HUES6 (cell line): ENCODE results near the gene PRKG1.

Experiments
- H3K27ac ChIP-seq: 2 replicates; pipeline ENCODE4 v1.7.0; 2013; ENCODE audit warnings: low read depth, mild to moderate bottlenecking, low read length, inconsistent platforms
- H3K27me3 ChIP-seq: 2 replicates; pipeline ENCODE4 v1.6.1; 2013; ENCODE audit warnings: low read length; ENCODE audit not compliant: control insufficient read depth, insufficient read depth
- H3K36me3 ChIP-seq: 2 replicates; pipeline ENCODE4 v1.6.1; 2013; ENCODE audit warnings: low read length; ENCODE audit not compliant: control insufficient read depth, insufficient read depth
- H3K4me1 ChIP-seq: 2 replicates; pipeline ENCODE4 v1.6.1; 2013; ENCODE audit warnings: low read length; ENCODE audit not compliant: control insufficient read depth, insufficient read depth
- H3K4me3 ChIP-seq: 2 replicates; pipeline ENCODE4 v1.5.1; 2013; ENCODE audit warnings: low read depth, low read length
- H3K9ac ChIP-seq: one replicate; pipeline ENCODE4 v1.6.1; 2013; ENCODE audit warnings: mild to moderate bottlenecking, low read length
- H3K9me3 ChIP-seq: 2 replicates; pipeline ENCODE4 v1.6.1; 2013; ENCODE audit warnings: low read depth, low read length; ENCODE audit not compliant: control insufficient read depth, insufficient read depth

PRKG1 gene

DNA sequence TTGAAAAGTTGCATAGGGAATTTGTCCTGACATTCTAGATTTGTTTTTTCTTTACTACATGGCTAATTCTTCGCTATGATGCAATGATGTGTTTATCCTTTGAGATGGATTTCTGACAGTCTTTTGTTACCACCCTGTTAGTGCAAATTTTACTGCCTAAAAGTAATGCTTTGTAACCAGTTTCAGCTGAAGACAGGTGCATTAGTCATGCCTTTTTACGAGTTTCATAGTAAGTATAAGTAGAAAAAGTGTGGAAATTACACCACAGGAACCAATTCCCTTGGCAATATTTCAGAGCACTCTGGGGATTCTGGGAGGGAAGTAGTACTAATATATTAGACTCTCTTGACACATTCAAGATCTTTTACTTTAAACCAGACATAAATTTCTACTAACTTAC is 982.0 kb downstream of the PRKG1 start:
- H3K36me3 ChIP-seq = no peaks in the 10 kb centered on the region
- H3K4me1 ChIP-seq = peaks cover 12% of the 10 kb centered on the region
- H3K4me3 ChIP-seq = no peak overlapping the region
- no peaks in the 10 kb centered on the region for H3K9me3 ChIP-seq
- no peaks in the 10 kb centered on the region for H3K27me3 ChIP-seq
- no peak overlapping the region for H3K27ac ChIP-seq
- H3K9ac ChIP-seq = no peak overlapping the region

DNA sequence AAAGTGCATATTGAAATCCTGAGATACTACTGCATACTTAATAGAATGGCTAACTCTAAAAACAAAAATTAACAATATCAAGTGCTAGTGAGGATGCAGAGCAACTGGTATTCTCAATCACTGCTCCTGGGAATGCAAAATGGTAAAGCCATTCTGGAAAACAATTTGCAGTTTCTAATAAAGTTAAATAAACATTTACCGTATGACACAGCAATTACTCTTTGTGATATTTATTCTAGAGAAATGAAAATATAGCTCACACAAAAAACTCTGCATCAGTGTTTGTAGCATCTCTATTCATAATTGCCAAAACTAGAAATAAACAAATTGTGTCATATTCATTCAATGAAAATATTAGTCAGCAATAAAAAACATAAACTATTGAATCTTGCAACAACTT is 984.8 kb downstream of the PRKG1 start:
- H3K9ac ChIP-seq = no peak overlapping the region
- H3K4me3 ChIP-seq = no peak overlapping the region
- H3K9me3 ChIP-seq = no peaks in the 10 kb centered on the region; the same call in 1 of the 2 replicates
- no peaks in the 10 kb centered on the region for H3K36me3 ChIP-seq
- no peaks in the 10 kb centered on the region for H3K27me3 ChIP-seq
- H3K4me1 ChIP-seq = peaks cover 7% of the 10 kb centered on the region; the same call in 1 of the 2 replicates
- no peak overlapping the region for H3K27ac ChIP-seq

DNA sequence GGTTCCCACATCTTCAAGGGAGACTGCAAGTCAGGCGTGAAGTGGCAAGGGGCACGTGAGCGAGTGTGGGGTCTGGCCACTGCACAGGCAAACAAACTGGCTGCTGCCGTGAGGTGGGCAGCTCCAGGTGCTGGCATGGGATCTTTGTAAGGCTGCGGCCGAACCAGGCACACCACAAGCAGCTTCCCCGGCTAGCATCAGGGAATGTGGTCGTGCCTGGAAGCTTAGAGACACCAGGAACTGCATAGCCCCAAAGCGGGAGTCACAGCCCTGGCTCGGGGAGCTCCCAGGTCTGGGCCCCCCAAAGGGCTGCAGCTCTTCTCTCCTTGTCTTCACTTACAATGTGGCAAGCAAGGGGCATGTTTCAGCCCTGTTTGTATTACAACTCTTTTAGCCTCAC is 988.9 kb downstream of the PRKG1 start:
- H3K9ac ChIP-seq = no peak overlapping the region
- H3K27me3 ChIP-seq = no peaks in the 10 kb centered on the region
- no peaks in the 10 kb centered on the region for H3K36me3 ChIP-seq
- H3K27ac ChIP-seq = no peak overlapping the region
- H3K4me3 ChIP-seq = no peak overlapping the region
- H3K9me3 ChIP-seq = no peaks in the 10 kb centered on the region; the same call in 1 of the 2 replicates
- no peaks in the 10 kb centered on the region for H3K4me1 ChIP-seq

DNA sequence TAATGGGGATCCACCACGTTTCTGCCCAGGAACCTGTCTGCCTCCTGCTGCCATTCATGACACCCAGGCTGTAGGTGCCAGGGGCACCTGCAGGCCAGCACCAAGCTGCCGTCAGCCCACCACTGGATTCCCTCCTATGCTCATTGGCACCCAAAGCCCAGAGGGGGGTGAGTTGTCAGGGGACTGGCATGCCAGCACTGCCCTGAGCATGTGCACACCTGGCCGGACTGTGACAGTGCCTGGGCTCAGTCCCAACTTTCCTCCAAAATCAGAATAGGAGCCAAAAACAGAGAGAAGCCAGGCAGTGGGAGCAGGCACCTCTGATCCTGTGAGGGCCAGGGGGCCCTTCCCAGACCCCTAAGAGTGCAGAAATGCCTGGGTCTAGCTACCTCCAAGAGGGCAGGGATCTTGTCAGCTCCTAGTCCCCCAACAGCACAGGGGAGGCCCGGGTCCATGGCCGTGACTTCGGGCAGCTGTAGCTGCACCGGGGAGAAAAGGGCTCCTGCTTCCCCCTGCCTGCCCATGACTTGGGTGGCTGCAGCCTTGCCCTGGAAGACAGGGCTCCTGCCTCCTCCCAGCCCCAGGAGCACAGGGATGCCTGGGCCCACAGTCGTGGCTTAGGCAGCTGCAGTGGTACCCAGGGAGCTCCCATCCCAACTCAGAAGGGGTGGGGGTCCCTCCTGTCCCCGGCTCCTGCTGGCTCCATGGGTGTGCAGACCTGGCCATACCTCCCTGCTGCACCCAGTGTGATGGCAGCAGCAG is 990.0 kb downstream of the PRKG1 start:
- Histone ChIP-seq H3K27ac (no peak overlapping the region), H3K4me3 (no peak overlapping the region), H3K27me3 (no peaks in the 10 kb centered on the region), H3K4me1 (no peaks in the 10 kb centered on the region), H3K36me3 (no peaks in the 10 kb centered on the region), H3K9me3 (no peaks in the 10 kb centered on the region; the same call in 1 of the 2 replicates), H3K9ac (no peak overlapping the region)

DNA sequence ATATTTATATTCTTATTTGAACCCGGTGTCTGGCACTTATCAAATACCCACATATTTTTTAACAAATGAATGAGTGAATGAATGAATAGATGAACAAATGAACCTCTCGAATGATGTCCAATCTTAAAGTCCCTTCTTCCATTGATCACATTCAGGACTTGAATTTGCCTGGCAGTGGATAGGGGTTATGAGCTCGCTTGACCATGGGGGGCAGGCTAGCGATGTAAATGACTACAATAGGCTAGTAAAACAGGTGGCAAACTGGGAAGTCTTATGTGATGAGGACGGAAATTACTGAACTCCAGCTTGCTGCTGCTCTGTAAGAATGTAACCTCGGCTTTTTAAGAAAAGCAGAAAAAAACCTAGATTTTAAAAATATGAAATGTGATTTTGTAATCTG is 992.1 kb downstream of the PRKG1 start:
- H3K27me3 ChIP-seq = no peaks in the 10 kb centered on the region
- no peaks in the 10 kb centered on the region; the same call in 1 of the 2 replicates for H3K9me3 ChIP-seq
- no peak overlapping the region for H3K9ac ChIP-seq
- H3K27ac ChIP-seq = no peak overlapping the region
- no peaks in the 10 kb centered on the region for H3K4me1 ChIP-seq
- no peaks in the 10 kb centered on the region for H3K36me3 ChIP-seq
- H3K4me3 ChIP-seq = no peak overlapping the region

DNA sequence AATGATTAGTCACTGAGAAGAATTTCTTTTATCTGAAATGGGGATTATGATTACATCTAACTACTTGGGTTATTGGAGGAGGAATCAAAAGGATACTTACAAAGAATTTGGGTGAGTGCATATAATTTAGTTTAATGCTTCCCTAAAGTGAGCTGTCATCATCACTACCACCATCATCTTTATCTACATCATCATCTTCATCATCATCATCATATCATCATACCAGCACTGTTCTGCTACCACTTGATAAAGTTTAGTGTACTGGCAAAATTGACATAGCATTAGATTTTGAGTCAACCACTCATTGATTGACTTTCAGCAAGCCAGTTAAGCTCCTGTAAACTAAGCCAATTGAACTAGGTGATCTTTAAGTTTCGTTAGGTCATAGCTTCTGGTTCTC is 994.2 kb downstream of the PRKG1 start:
- no peaks in the 10 kb centered on the region; the same call in 1 of the 2 replicates for H3K9me3 ChIP-seq
- no peaks in the 10 kb centered on the region for H3K27me3 ChIP-seq
- no peak overlapping the region for H3K9ac ChIP-seq
- no peak overlapping the region for H3K27ac ChIP-seq
- H3K4me3 ChIP-seq = no peak overlapping the region
- no peaks in the 10 kb centered on the region for H3K4me1 ChIP-seq
- no peaks in the 10 kb centered on the region for H3K36me3 ChIP-seq

DNA sequence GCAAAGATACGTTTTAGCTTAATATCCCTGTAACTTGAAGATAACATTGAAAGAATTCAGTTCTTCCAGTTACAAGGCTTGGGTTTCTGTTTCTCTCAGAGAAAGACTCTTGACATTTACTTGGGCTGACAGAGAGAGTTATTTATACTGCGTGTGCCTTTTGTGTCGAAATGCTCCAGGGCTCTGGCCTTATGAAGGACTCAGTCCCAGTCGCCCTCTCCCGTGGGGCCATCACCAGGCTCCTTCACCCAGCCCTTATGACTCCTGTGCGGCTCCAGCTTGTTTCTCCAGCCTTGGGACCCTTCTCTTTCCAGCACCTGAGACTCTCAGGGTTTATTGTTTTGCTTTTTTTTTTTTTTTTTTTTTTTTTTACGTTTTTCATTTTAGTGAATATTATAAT is 997.5 kb downstream of the PRKG1 start:
- Histone ChIP-seq H3K36me3 (no peaks in the 10 kb centered on the region), H3K27ac (no peak overlapping the region), H3K27me3 (no peaks in the 10 kb centered on the region), H3K4me1 (no peaks in the 10 kb centered on the region), H3K9me3 (no peaks in the 10 kb centered on the region), H3K4me3 (no peak overlapping the region), H3K9ac (no peak overlapping the region)

DNA sequence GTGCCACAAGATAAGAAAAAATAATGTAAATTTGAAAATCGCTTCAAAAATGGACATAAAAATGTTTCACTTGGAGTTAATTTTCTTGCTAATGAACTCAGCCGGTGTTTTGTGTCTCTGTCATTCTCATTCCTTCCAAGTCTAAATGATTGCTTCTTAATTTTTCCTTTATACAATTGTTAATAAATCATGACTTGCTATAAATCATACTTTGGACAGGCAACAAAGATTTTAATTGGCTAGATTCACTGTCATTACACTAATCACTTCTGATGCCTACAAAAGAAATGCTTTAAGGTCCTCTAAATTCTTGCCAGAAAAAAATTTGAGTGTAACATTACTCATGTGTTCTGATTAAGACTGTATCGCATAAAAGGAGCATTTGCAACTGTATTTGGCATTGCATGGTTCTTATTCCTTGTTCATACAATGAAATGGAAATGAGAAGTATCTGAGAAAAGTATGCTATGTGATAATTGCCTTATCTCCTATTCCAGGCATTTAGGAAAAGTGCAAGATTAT is 1000.3 kb downstream of the PRKG1 start:
- Histone ChIP-seq H3K9me3 (no peaks in the 10 kb centered on the region), H3K4me3 (no peak overlapping the region), H3K36me3 (no peaks in the 10 kb centered on the region), H3K9ac (no peak overlapping the region), H3K4me1 (no peaks in the 10 kb centered on the region), H3K27ac (no peak overlapping the region), H3K27me3 (no peaks in the 10 kb centered on the region)

DNA sequence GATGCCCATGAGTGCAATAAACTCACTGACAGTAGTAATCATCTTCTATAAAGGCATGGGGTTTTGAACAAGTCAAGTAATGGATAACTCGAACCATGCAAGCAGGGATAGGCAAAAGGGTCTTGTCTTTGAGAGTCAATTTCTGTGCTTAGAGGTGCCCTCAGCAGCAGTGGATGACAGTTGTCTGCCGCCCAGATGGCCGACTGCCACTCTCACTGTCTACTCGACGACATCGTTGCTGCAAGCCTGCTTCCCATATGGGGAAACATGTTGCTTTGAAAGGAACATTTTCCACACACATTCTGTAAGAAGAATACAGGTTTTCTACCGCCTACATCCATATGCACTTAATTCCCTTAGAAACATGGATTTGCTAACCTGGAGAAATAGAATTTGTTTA is 1003.5 kb downstream of the PRKG1 start:
- Histone ChIP-seq H3K4me3 (no peak overlapping the region), H3K4me1 (no peaks in the 10 kb centered on the region), H3K27me3 (no peaks in the 10 kb centered on the region), H3K9me3 (no peaks in the 10 kb centered on the region), H3K36me3 (no peaks in the 10 kb centered on the region), H3K9ac (no peak overlapping the region), H3K27ac (no peak overlapping the region)

DNA sequence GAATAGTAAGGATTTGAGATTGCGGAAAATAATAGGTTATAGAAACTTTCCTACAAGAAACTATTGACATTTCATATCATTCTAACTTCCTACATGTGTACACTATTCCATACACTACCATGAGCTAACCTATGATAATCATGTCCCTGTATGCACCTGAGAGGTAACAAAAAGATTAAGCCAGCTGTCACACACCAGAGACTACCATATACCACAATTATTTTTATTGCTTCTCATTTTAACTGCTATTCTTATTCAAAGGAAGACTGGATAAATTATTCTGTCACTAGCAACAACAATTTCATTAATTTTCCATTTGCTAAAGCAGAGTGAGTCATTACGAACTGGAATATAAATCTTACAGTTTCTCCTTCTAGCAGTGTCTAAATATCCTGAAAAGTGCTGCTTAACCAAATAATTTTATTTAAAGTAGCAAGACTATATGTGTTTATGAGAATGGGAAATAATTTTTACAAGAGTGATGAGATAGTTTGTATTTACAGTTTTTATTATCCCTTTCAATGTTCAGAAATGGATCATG is 1004.2 kb downstream of the PRKG1 start:
- no peaks in the 10 kb centered on the region for H3K4me1 ChIP-seq
- no peaks in the 10 kb centered on the region for H3K36me3 ChIP-seq
- no peaks in the 10 kb centered on the region for H3K9me3 ChIP-seq
- no peak overlapping the region for H3K27ac ChIP-seq
- no peaks in the 10 kb centered on the region for H3K27me3 ChIP-seq
- H3K9ac ChIP-seq = no peak overlapping the region
- H3K4me3 ChIP-seq = no peak overlapping the region

DNA sequence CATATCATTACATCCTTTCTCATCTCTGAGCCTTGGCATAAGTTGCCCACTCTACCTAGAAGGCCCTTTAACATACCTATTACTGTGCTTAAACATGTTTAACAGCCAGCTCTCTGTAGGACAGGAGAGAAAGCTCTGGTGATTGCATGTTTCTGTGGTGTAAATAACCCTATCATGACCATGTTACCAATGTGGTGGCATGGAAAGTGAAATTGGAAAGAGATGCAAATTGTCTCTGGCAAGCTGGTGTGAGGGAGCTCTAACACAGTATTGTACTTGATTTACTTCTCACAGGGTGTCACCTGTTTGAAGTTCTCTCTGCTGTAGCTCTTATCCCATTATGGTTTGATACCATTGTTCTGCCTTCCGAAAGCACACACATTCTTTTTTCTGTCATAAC is 1008.0 kb downstream of the PRKG1 start:
- no peak overlapping the region for H3K27ac ChIP-seq
- no peaks in the 10 kb centered on the region for H3K9me3 ChIP-seq
- no peak overlapping the region for H3K4me3 ChIP-seq
- no peak overlapping the region for H3K9ac ChIP-seq
- H3K27me3 ChIP-seq = no peaks in the 10 kb centered on the region
- H3K36me3 ChIP-seq = no peaks in the 10 kb centered on the region
- no peaks in the 10 kb centered on the region for H3K4me1 ChIP-seq
